HG03520 (cell line): ENCODE data around the gene ATP8B4.
A peak's percentile ranks its signal among the peaks of the same experiment; 100 is the strongest.

Experiments
- ATAC-seq: cut with Tn5 transposase; IDR thresholded peaks from one replicate; pipeline ENCODE4 v1.9.1; 2021; ENCODE audit warnings: mild to moderate bottlenecking, moderate library complexity; ENCODE audit not compliant: unreplicated experiment

Gene ATP8B4

GRCh38 chr15:50024281-50024680, 94.8 kb downstream of the ATP8B4 start:
- ATAC-seq = no peak

- ATAC-seq = no peak
These were observed 100.5 kb downstream of the ATP8B4 start for GRCh38 chr15:50018491-50018890.

GRCh38 chr15:50017522-50017921, 101.5 kb downstream of the ATP8B4 start:
- ATAC-seq = no peak

- ATAC-seq = no peak
These were observed 102.1 kb downstream of the ATP8B4 start for GRCh38 chr15:50016951-50017350.

- ATAC-seq = no peak
These were observed 106.2 kb downstream of the ATP8B4 start for GRCh38 chr15:50012790-50013189.

- no peak for ATAC-seq
These were observed 109.4 kb downstream of the ATP8B4 start for GRCh38 chr15:50009634-50010033.

- ATAC-seq = peak; percentile 100
These were observed 115.2 kb downstream of the ATP8B4 start for GRCh38 chr15:50003786-50004334.

- ATAC-seq = no peak
These were observed 127.4 kb downstream of the ATP8B4 start for GRCh38 chr15:49991587-49991986.

GRCh38 chr15:49990835-49991545, 128.0 kb downstream of the ATP8B4 start:
- no peak for ATAC-seq

- no peak for ATAC-seq
These were observed 129.5 kb downstream of the ATP8B4 start for GRCh38 chr15:49989498-49989897.

- no peak for ATAC-seq
These were observed 130.3 kb downstream of the ATP8B4 start for GRCh38 chr15:49988766-49989165.

GRCh38 chr15:49987896-49988295, 131.1 kb downstream of the ATP8B4 start:
- ATAC-seq = no peak

- no peak for ATAC-seq
These were observed 131.7 kb downstream of the ATP8B4 start for GRCh38 chr15:49987198-49987785.

GRCh38 chr15:49986326-49986725, 132.7 kb downstream of the ATP8B4 start:
- no peak for ATAC-seq

GRCh38 chr15:49985463-49985862, 133.6 kb downstream of the ATP8B4 start:
- no peak for ATAC-seq

GRCh38 chr15:49984436-49984835, 134.6 kb downstream of the ATP8B4 start:
- ATAC-seq = no peak

- ATAC-seq = no peak
These were observed 136.4 kb downstream of the ATP8B4 start for GRCh38 chr15:49982584-49982983.

- peak; percentile 53 for ATAC-seq
These were observed 139.2 kb downstream of the ATP8B4 start for GRCh38 chr15:49979705-49980382.

- ATAC-seq = no peak
These were observed 140.9 kb downstream of the ATP8B4 start for GRCh38 chr15:49978121-49978520.

GRCh38 chr15:49977306-49977705, 141.7 kb downstream of the ATP8B4 start:
- no peak for ATAC-seq

GRCh38 chr15:49964551-49964950, 154.5 kb downstream of the ATP8B4 start:
- ATAC-seq = no peak

GRCh38 chr15:49964061-49964460, 155.0 kb downstream of the ATP8B4 start:
- no peak for ATAC-seq
